ENCODE results near the gene ATOX1. TPM values are rescaled to one million over a fixed set of nuclear protein-coding genes. Genes with fewer than 3 reads are reported as not detected.
A peak's percentile ranks its signal among the peaks of the same experiment; 100 is the strongest.
"Not testable (repeated sequence)": the region's sequence is repeated elsewhere in the genome, so short reads cannot be mapped to it uniquely, and the experiment has no call there.

The ATOX1 gene
- total RNA-seq, 1 donor from 2014 or later = 63.2 TPM

GRCh38 chr5:151707567-151707966 is 50.9 kb downstream of the ATOX1 start:
- peak; percentile 82 for ATAC-seq
- DNase-seq = no peak
- intact Hi-C loops (cut with micrococcal nuclease) = no loop called here

DNA sequence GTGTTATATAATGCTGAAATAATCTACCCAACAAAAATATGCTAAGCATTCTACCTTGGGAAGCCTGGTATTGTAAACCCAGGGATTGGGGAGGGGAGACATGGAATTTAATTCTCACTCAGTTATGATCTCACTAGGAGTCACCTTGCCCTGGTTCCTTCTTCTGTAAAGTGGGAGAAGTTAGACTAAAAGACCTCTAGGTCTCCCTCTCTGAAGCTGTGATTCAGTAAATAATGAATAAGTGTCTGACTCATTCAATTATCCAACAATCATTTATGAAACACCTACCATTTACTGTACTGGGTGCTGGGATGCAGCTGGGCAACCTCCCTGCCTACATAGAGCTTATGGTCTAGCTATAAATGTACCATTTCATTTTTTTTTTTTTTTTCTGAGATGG is 51.5 kb downstream of the ATOX1 start:
- ATAC-seq (no peak), DNase-seq (no peak)
- intact Hi-C loops (cut with micrococcal nuclease) = no loop called here

DNA sequence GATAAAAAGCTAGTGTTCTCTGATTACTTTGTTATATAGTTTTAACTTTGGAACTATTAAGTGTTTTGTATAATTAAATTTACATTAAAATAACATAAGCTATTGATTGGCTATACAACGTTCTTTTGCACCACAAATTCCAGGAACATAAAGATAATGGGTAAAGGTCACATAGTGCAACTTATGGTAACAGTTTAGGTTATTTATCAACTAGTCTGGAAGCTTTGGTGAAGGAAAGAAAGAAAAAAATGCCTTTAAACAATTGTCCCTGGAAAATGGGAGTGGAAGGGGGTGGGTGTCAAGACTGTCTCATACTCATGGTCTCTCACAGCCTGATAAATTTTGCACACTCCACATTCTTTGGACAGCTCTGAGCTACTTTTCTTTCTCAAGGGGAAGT is 54.7 kb downstream of the ATOX1 start:
- DNase-seq (no peak), ATAC-seq (no peak)
- intact Hi-C loops (cut with micrococcal nuclease) = no loop called here

DNA sequence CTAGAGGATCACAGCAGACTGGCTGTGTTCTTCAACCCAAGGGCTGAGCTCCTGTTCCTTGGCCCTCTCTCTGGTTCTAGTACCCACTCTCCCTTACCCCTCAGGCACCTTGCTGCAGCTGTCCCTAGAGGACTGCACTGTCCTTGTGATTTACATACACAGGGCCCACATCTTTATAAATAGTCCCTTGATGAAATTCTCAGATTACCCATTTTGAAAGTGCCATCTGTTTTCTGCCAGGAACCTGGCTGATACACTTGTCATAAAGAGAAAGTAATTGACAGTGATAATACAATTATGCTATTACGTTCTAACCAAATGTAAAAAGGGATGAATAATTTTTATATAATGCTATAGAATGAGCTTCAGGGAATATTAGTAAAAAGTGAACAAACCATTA is 55.2 kb downstream of the ATOX1 start:
- intact Hi-C loops (cut with micrococcal nuclease) = no loop called here
- no peak for ATAC-seq
- no peak for DNase-seq

DNA sequence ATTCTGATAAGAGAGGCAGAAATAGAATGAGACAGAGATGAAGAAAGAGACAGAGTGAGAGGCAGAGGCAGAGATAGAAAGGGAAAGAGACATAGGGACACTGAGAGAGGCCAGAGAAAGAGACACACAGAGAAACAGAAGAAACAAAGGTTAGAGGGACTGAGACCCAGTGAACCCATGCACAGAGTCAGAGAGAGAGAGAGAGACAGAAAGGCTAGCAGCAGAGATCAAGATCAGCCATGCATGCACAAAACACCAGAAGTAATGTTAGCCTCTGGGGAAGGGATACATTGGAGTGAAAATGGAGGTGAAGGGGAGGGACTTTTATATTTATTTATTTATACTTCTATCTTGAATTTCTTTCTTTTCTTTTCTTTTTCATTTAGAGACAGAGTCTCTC is 57.6 kb downstream of the ATOX1 start:
- ATAC-seq (no peak), DNase-seq (no peak)
- intact Hi-C loops (cut with micrococcal nuclease) = no loop called here

DNA sequence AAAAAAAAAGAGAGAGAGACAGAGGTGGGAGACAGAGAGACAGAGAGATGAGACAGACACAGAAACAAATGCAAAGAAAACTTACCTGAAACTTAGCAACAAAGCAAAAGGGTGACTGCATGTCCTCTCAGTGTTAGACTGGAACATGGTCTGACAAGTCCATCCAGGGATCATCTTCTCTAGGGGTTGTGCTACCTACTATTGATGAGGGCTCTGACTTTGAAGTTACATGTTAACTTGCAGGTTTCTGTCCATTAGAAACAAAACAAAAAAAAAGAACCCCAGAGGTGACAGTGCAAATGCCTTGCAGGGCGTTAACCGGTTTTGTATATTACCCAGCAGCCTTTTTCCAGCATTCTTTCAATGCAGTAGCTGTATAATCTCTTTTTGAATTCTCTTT is 58.1 kb downstream of the ATOX1 start:
- ATAC-seq = no peak
- DNase-seq = no peak
- intact Hi-C loops (cut with micrococcal nuclease) = no loop called here

DNA sequence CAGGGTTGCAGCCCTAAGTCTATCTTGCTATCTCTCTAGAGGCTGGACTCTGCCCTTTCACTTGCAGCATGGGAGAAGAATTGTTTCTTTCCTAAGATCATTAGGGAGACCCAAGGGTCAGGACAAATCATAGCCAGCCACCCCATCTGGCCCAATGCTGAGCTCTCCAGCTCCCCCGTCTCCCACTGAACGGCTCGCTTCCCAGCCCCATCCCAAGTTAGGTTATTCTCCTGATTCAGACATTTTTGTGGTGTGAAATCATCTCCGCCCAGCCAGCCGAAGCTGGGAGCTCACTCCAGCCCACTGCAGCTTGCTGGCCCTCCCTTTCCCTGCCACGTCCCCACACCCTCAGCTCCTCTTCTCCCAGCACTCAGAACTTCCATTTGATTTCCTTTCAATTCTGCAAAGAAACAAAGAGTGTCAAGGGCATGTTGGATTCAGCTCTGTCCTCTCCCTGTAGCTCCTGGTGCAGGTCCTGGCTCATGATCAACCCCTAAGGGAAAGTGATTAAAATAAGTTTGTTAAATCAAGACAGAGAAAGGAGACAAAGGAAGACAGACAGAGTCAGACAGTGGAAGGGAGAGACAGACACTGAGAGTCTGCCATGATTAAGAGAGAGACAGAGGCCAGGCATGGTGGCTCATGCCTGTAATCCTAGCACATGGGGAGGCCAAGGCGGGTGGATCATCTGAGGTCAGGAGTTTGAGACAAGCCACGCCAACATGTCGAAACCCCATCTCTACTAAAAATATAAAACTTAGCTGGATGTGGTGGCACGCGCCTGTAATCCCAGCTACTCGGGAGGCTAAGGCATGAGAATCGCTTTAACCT is 59.1 kb downstream of the ATOX1 start:
- intact Hi-C loops (cut with micrococcal nuclease) = no loop called here
- DNase-seq (peak; percentile 82), ATAC-seq (peak; percentile 90)

- intact Hi-C loops (cut with micrococcal nuclease); DNase-seq; ATAC-seq: not testable (repeated sequence)
These were observed 60.4 kb downstream of the ATOX1 start for GRCh38 chr5:151698081-151698480.

- no peak for DNase-seq
- intact Hi-C loops (cut with micrococcal nuclease) = no loop called here
- no peak for ATAC-seq
These were observed 61.0 kb downstream of the ATOX1 start for GRCh38 chr5:151697452-151697851.

- peak; percentile 65 for DNase-seq
These were observed 61.9 kb downstream of the ATOX1 start for GRCh38 chr5:151696470-151697061.

DNA sequence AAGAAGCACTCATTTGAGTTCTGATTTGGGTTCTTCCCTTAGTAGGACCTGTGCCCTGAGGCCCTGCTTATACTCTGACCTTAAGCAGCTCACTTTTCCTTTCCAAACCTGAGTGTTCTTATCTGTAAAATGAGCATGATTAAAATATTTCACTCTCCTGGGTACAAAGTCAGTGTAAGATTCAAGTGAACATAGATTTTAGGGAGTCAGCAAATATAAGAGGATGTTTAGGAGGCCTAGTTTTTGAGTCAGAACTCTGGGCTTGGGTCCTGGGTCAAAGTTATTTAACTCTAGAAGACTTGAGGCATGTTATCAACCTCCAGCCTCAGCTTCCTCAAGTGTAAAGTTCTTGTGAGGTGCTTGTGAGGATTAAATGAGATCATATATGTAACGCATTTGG is 63.0 kb downstream of the ATOX1 start:
- DNase-seq (no peak), ATAC-seq (no peak)
- intact Hi-C loops (cut with micrococcal nuclease) = no loop called here

More at GRCh38 chr5:151696470-151697061, 61.9 kb downstream of the ATOX1 start:
- ATAC-seq = peak; percentile 58
- intact Hi-C loops (cut with micrococcal nuclease) = no loop called here

DNA sequence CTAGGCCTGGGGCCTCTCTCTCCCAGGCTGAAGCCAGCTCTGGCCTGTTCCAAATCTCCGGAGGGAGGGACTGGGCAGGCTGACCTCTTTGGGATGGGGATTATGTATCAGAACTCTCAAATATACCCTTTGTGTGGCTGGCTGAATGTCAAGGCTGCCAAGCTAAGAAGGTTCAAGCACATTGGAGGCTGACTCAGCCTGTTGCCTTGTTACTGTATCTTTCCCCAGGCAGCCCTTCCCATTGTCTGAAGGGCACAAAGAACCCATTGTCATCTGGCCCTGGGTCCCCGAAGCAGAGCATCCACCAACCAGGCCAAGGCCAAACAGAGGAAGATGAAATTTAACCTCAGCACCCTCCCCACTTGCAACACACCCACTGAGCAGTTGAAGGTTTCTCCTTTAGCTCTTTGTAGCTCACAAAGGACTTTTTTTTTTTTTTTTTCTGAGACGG is 64.4 kb downstream of the ATOX1 start:
- no peak for ATAC-seq
- intact Hi-C loops (cut with micrococcal nuclease) = no loop called here
- no peak for DNase-seq

Other genes starting within 250 kb of the ATOX1 start
- not detected for gene FAT2, start 167.3 kb downstream of the ATOX1 start, total RNA-seq
- 439 TPM for gene SPARC, start 71.7 kb downstream of the ATOX1 start, total RNA-seq
- gene G3BP1, start 13.3 kb upstream of the ATOX1 start, total RNA-seq = 125 TPM
- gene GLRA1, start 166.2 kb upstream of the ATOX1 start, total RNA-seq = not detected